Measurements from ENCODE around the gene BAD. TPM values are rescaled to one million over a fixed set of nuclear protein-coding genes. Genes with fewer than 3 reads are reported as not detected.
A peak's percentile ranks its signal among the peaks of the same experiment; 100 is the strongest.

BAD gene
- total and polyA plus RNA-seq, 2 of the 13 experiments (the other 11 are each of a cell fraction or from before 2014, with no cell fraction given) = 17.9 to 28.5 TPM

DNA sequence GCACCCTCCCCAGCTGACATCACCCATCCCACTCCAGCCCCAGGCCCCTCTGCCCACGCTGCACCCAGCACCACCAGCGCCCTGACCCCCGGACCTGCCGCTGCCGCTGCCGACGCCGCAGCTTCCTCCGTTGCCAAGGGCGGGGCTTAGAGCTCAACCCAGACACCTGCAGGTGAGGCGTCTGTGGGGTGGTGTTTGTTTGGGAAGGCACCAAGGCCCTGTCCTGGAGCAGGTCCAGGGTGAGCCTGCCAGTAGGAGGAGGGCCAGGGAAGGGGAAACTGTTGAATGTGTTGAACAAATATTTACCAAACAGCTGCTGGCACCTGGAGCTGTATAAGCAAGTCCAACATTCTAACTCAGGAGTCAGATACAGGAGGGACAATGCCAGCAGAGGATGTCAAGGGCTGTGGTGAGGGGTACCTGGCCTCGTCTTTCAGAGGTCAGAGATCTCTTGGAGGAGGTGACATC lies 46.9 kb downstream of the BAD start (continued):
- TF ChIP-seq, protein P1, sequence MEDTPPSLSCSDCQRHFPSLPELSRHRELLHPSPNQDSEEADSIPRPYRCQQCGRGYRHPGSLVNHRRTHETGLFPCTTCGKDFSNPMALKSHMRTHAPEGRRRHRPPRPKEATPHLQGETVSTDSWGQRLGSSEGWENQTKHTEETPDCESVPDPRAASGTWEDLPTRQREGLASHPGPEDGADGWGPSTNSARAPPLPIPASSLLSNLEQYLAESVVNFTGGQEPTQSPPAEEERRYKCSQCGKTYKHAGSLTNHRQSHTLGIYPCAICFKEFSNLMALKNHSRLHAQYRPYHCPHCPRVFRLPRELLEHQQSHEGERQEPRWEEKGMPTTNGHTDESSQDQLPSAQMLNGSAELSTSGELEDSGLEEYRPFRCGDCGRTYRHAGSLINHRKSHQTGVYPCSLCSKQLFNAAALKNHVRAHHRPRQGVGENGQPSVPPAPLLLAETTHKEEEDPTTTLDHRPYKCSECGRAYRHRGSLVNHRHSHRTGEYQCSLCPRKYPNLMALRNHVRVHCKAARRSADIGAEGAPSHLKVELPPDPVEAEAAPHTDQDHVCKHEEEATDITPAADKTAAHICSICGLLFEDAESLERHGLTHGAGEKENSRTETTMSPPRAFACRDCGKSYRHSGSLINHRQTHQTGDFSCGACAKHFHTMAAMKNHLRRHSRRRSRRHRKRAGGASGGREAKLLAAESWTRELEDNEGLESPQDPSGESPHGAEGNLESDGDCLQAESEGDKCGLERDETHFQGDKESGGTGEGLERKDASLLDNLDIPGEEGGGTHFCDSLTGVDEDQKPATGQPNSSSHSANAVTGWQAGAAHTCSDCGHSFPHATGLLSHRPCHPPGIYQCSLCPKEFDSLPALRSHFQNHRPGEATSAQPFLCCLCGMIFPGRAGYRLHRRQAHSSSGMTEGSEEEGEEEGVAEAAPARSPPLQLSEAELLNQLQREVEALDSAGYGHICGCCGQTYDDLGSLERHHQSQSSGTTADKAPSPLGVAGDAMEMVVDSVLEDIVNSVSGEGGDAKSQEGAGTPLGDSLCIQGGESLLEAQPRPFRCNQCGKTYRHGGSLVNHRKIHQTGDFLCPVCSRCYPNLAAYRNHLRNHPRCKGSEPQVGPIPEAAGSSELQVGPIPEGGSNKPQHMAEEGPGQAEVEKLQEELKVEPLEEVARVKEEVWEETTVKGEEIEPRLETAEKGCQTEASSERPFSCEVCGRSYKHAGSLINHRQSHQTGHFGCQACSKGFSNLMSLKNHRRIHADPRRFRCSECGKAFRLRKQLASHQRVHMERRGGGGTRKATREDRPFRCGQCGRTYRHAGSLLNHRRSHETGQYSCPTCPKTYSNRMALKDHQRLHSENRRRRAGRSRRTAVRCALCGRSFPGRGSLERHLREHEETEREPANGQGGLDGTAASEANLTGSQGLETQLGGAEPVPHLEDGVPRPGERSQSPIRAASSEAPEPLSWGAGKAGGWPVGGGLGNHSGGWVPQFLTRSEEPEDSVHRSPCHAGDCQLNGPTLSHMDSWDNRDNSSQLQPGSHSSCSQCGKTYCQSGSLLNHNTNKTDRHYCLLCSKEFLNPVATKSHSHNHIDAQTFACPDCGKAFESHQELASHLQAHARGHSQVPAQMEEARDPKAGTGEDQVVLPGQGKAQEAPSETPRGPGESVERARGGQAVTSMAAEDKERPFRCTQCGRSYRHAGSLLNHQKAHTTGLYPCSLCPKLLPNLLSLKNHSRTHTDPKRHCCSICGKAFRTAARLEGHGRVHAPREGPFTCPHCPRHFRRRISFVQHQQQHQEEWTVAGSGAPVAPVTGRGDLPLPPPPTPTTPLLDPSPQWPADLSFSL (CRISPR knock-in tag; IDR thresholded peaks at IDR 0.05) = no peak
- TF ChIP-seq PLRG1 (conservative IDR thresholded peaks at IDR 0.05) (no peak), ELF1 (CRISPR knock-in tag; IDR thresholded peaks at IDR 0.05) (no peak), FOXO1 (CRISPR knock-in tag; IDR thresholded peaks at IDR 0.05) (peak; percentile 53; the same call in 1 of the 2 replicates), ZNF335 (CRISPR knock-in tag; IDR thresholded peaks at IDR 0.05) (no peak), NFYC (CRISPR knock-in tag; IDR thresholded peaks at IDR 0.05) (peak; percentile 27; the same call in 1 of the 2 replicates), ZBTB8A (CRISPR knock-in tag; IDR thresholded peaks at IDR 0.05; ENCODE audit: borderline replicate concordance, low read depth) (no peak), PPARG (CRISPR knock-in tag; conservative IDR thresholded peaks at IDR 0.05) (0 out of 2 replicates have a peak, but pooled peaks have one; percentile 36), ZFP82 (CRISPR knock-in tag; IDR thresholded peaks at IDR 0.05; ENCODE audit: borderline replicate concordance) (no peak), KLF6 (CRISPR knock-in tag; IDR thresholded peaks at IDR 0.05) (peak; percentile 56; the same call in 1 of the 2 replicates), DR1 (CRISPR knock-in tag; IDR thresholded peaks at IDR 0.05) (peak; percentile 40; the same call in 1 of the 2 replicates), GATAD1 (CRISPR knock-in tag; IDR thresholded peaks at IDR 0.05) (peak; percentile 52), ZNF672 (CRISPR knock-in tag; IDR thresholded peaks at IDR 0.05) (no peak), HOXA7 (CRISPR knock-in tag; IDR thresholded peaks at IDR 0.05) (0 out of 2 replicates have a peak, but pooled peaks have one; percentile 60), KDM2A (CRISPR knock-in tag; IDR thresholded peaks at IDR 0.05; ENCODE audit: borderline replicate concordance, low read depth) (peak; percentile 46; the same call in 1 of the 2 replicates), ZNF3 (CRISPR knock-in tag; IDR thresholded peaks at IDR 0.05) (no peak)
- TF ChIP-seq, protein P2, sequence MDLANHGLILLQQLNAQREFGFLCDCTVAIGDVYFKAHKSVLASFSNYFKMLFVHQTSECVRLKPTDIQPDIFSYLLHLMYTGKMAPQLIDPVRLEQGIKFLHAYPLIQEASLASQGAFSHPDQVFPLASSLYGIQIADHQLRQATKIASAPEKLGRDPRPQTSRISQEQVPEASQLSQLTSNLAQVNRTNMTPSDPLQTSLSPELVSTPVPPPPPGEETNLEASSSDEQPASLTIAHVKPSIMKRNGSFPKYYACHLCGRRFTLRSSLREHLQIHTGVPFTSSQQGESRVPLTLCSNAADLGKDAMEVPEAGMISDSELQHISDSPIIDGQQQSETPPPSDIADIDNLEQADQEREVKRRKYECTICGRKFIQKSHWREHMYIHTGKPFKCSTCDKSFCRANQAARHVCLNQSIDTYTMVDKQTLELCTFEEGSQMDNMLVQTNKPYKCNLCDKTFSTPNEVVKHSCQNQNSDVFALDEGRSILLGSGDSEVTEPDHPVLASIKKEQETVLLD (CRISPR knock-in tag; IDR thresholded peaks at IDR 0.05; ENCODE audit: low read depth) = peak; percentile 62
- TF ChIP-seq, protein P3, sequence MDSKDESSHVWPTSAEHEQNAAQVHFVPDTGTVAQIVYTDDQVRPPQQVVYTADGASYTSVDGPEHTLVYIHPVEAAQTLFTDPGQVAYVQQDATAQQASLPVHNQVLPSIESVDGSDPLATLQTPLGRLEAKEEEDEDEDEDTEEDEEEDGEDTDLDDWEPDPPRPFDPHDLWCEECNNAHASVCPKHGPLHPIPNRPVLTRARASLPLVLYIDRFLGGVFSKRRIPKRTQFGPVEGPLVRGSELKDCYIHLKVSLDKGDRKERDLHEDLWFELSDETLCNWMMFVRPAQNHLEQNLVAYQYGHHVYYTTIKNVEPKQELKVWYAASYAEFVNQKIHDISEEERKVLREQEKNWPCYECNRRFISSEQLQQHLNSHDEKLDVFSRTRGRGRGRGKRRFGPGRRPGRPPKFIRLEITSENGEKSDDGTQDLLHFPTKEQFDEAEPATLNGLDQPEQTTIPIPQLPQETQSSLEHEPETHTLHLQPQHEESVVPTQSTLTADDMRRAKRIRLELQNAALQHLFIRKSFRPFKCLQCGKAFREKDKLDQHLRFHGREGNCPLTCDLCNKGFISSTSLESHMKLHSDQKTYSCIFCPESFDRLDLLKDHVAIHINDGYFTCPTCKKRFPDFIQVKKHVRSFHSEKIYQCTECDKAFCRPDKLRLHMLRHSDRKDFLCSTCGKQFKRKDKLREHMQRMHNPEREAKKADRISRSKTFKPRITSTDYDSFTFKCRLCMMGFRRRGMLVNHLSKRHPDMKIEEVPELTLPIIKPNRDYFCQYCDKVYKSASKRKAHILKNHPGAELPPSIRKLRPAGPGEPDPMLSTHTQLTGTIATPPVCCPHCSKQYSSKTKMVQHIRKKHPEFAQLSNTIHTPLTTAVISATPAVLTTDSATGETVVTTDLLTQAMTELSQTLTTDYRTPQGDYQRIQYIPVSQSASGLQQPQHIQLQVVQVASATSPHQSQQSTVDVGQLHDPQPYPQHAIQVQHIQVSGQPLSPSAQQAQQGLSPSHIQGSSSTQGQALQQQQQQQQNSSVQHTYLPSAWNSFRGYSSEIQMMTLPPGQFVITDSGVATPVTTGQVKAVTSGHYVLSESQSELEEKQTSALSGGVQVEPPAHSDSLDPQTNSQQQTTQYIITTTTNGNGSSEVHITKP (CRISPR knock-in tag; IDR thresholded peaks at IDR 0.05; ENCODE audit: low read depth) = peak; percentile 85
